Measurements from ENCODE around the gene PHOX2B. TPM values are rescaled to one million over a fixed set of nuclear protein-coding genes. Genes with fewer than 3 reads are reported as not detected.

The PHOX2B gene
- total RNA-seq, 6 experiments from 2014 or later, result not detected

GRCh38 chr4:41719417-41719816 is 29.1 kb downstream of the PHOX2B start:
- no peak for DNase-seq

DNA sequence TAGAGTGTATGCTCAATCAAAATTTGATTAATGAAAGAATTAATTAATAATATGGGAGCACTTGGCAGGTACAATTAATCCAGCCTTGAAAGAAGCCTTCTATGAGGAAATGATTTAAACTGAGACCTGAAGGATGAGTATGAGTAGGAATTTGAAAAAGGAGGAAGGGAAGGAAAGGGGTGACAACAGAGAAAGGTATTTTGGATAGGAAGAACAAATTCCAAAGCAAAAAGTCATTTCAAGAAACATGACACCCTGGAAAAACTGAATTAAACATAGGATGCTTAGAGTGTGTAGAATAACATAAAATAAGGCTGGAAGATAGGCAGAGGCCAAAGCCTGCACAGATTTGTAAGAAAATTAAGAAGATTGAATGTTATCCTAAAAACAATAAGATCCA is 29.6 kb downstream of the PHOX2B start:
- ATAC-seq (no peak), DNase-seq (no peak)
- Histone ChIP-seq H3K4me3 (no peak overlapping the region), H3K36me3 (no peaks in the 10 kb centered on the region), H3K27me3 (no peaks in the 10 kb centered on the region), H3K27ac (no peak overlapping the region), H3K9me3 (no peaks in the 10 kb centered on the region), H3K4me1 (no peaks in the 10 kb centered on the region)
- TF ChIP-seq POLR2A (IDR thresholded peaks at IDR 0.05), result no peak
- TF ChIP-seq, protein P1, sequence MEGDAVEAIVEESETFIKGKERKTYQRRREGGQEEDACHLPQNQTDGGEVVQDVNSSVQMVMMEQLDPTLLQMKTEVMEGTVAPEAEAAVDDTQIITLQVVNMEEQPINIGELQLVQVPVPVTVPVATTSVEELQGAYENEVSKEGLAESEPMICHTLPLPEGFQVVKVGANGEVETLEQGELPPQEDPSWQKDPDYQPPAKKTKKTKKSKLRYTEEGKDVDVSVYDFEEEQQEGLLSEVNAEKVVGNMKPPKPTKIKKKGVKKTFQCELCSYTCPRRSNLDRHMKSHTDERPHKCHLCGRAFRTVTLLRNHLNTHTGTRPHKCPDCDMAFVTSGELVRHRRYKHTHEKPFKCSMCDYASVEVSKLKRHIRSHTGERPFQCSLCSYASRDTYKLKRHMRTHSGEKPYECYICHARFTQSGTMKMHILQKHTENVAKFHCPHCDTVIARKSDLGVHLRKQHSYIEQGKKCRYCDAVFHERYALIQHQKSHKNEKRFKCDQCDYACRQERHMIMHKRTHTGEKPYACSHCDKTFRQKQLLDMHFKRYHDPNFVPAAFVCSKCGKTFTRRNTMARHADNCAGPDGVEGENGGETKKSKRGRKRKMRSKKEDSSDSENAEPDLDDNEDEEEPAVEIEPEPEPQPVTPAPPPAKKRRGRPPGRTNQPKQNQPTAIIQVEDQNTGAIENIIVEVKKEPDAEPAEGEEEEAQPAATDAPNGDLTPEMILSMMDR (IDR thresholded peaks at IDR 0.05), result no peak
- intact Hi-C loops (cut with DNase I), result no loop called here

More at GRCh38 chr4:41719417-41719816, 29.1 kb downstream of the PHOX2B start:
- TF ChIP-seq, protein P1 (IDR thresholded peaks at IDR 0.05), result no peak
- TF ChIP-seq POLR2A (IDR thresholded peaks at IDR 0.05), result no peak
- Histone ChIP-seq H3K4me3 (no peak overlapping the region), H3K36me3 (no peaks in the 10 kb centered on the region), H3K27ac (no peak overlapping the region), H3K4me1 (no peaks in the 10 kb centered on the region), H3K9me3 (no peaks in the 10 kb centered on the region), H3K27me3 (no peaks in the 10 kb centered on the region)
- ATAC-seq, result no peak
- WGBS (ENCODE audit: insufficient coverage, low coverage, low lambda C conversion rate, missing lambda C conversion rate), result 51% methylated on average over 2 of the region's 2 CpGs
- intact Hi-C loops (cut with DNase I), result no loop called here

- Histone ChIP-seq H3K4me3 (no peak overlapping the region), H3K27ac (no peak overlapping the region), H3K9me3 (no peaks in the 10 kb centered on the region), H3K27me3 (no peaks in the 10 kb centered on the region), H3K4me1 (no peaks in the 10 kb centered on the region), H3K36me3 (no peaks in the 10 kb centered on the region)
- WGBS (ENCODE audit: insufficient coverage, low coverage, low lambda C conversion rate, missing lambda C conversion rate), result 90% methylated on average over 1 of the region's 1 CpG
- no peak for TF ChIP-seq POLR2A (IDR thresholded peaks at IDR 0.05)
- TF ChIP-seq, protein P1 (IDR thresholded peaks at IDR 0.05), result no peak
- intact Hi-C loops (cut with DNase I), result no loop called here
- ATAC-seq (no peak), DNase-seq (no peak)
Observed at GRCh38 chr4:41715155-41715554, 33.4 kb downstream of the PHOX2B start.

GRCh38 chr4:41714364-41715000 is 34.0 kb downstream of the PHOX2B start:
- H3K27me3 ChIP-seq, result no peaks in the 10 kb centered on the region
- ATAC-seq, result no peak
- WGBS (ENCODE audit: insufficient coverage, low coverage, low lambda C conversion rate, missing lambda C conversion rate), result 46% methylated on average over 6 of the region's 6 CpGs
- intact Hi-C loops (cut with DNase I), result no loop called here
- H3K9me3 ChIP-seq, result no peaks in the 10 kb centered on the region
- DNase-seq, result no peak
- H3K36me3 ChIP-seq, result no peaks in the 10 kb centered on the region
- H3K4me1 ChIP-seq, result no peaks in the 10 kb centered on the region
- TF ChIP-seq, protein P1 (IDR thresholded peaks at IDR 0.05), result no peak
- no peak for TF ChIP-seq POLR2A (IDR thresholded peaks at IDR 0.05)
- no peak overlapping the region for H3K27ac ChIP-seq
- no peak overlapping the region for H3K4me3 ChIP-seq

DNA sequence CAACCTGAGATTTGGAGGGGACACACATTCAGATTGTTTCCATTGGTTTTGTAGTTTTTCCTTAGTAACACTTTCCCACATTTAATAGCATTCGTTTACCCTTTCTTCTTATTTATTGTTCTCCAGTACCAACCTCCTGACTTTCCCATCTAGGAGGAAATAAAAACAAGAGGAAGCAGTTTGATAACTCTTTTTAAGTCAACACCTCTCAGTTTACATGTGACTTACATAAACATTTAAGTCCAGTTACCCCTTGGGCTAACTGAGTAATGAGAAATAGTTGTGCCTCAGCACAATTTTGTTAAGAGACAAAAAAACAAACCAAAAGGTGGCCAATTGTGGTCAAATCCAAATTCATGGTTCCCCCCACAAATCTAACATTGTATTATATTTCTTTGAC is 34.8 kb downstream of the PHOX2B start:
- Histone ChIP-seq H3K9me3 (no peaks in the 10 kb centered on the region), H3K27me3 (no peaks in the 10 kb centered on the region), H3K27ac (no peak overlapping the region), H3K4me3 (no peak overlapping the region), H3K36me3 (no peaks in the 10 kb centered on the region), H3K4me1 (no peaks in the 10 kb centered on the region)
- DNase-seq (no peak), ATAC-seq (no peak)
- intact Hi-C loops (cut with DNase I), result no loop called here
- TF ChIP-seq, protein P1 (IDR thresholded peaks at IDR 0.05), result no peak
- TF ChIP-seq POLR2A (IDR thresholded peaks at IDR 0.05), result no peak
- 60% methylated on average over 1 of the region's 1 CpG for WGBS (ENCODE audit: insufficient coverage, low coverage, low lambda C conversion rate, missing lambda C conversion rate)
